SU-DHL-6 (cell line): ENCODE results near the gene MCTP1.

ENCODE experiments used
- H2AFZ ChIP-seq: fragments of 200-600 bp; sonication (generic); 2 replicates; pipeline ENCODE4 v1.6.1; 2014; ENCODE audit warnings: low read depth, mild to moderate bottlenecking, moderate library complexity, mixed read lengths, antibody characterized with exemption, low read length; ENCODE audit not compliant: severe bottlenecking
- H3F3A ChIP-seq: fragments of 200-600 bp; shearing (Covaris generic); 2 replicates; pipeline ENCODE4 v1.6.0; 2016; ENCODE audit warnings: antibody characterized with exemption, mild to moderate bottlenecking; ENCODE audit not compliant: insufficient read depth
- H3K27ac ChIP-seq: fragments of 200-600 bp; sonication (generic); 2 replicates; pipeline ENCODE4 v1.5.1; 2016; ENCODE audit warnings: low read depth, mild to moderate bottlenecking, low read length, moderate library complexity, mixed read lengths
- H3K27me3 ChIP-seq: fragments of 200-600 bp; sonication (generic), shearing (Covaris generic); 2 replicates; pipeline ENCODE4 v1.6.0; 2014; ENCODE audit warnings: mild to moderate bottlenecking, low read length
- H3K36me3 ChIP-seq: fragments of 200-600 bp; sonication (generic); 2 replicates; pipeline ENCODE4 v1.6.1; 2014; ENCODE audit warnings: mild to moderate bottlenecking, low read length, mixed read lengths
- H3K4me2 ChIP-seq: fragments of 300-600, 200-600 bp; shearing (Covaris generic), sonication (generic); 2 replicates; pipeline ENCODE4 v1.6.0; 2014; ENCODE audit warnings: low read length, low read depth, mild to moderate bottlenecking; ENCODE audit not compliant: poor library complexity, severe bottlenecking
- H3K4me3 ChIP-seq: fragments of 200-600 bp; sonication (generic); 2 replicates; pipeline ENCODE4 v1.5.1; 2014; ENCODE audit warnings: antibody characterized with exemption, low read length, mild to moderate bottlenecking, mixed read lengths; ENCODE audit not compliant: insufficient read depth, poor library complexity, severe bottlenecking
- H3K79me2 ChIP-seq: fragments of 200-600 bp; sonication (generic); 2 replicates; pipeline ENCODE4 v1.6.1; 2014; ENCODE audit warnings: mild to moderate bottlenecking, low read length, moderate library complexity; ENCODE audit not compliant: insufficient read depth
- H3K9ac ChIP-seq: fragments of 200-600 bp; sonication (generic); 2 replicates; pipeline ENCODE4 v1.7.0; 2014; ENCODE audit warnings: mild to moderate bottlenecking, low read length
- H3K9me2 ChIP-seq: fragments of 200-600 bp; sonication (generic); replicated peaks from 2 replicates; pipeline ENCODE4 v1.6.1; 2014; ENCODE audit warnings: low read length; ENCODE audit not compliant: insufficient read depth
- H3K9me3 ChIP-seq: fragments of 200-600 bp; sonication (generic); 2 replicates; pipeline ENCODE4 v1.6.1; 2014; ENCODE audit warnings: low read length, mixed read lengths; ENCODE audit not compliant: insufficient read depth
- H4K20me1 ChIP-seq: fragments of 200-600 bp; sonication (generic); 2 replicates; pipeline ENCODE4 v1.6.1; 2014; ENCODE audit warnings: low read depth, mild to moderate bottlenecking, antibody characterized with exemption, low read length, moderate library complexity, mixed read lengths
- EZH2phosphoT487 ChIP-seq: fragments of 200-600 bp; sonication (generic), shearing (Covaris generic); conservative IDR thresholded peaks from 2 replicates; pipeline ENCODE4 v1.6.1; 2018; ENCODE audit warnings: mild to moderate bottlenecking, antibody characterized with exemption, low read length, moderate library complexity, mixed read lengths
- TF ChIP-seq, protein P1 (sequence below): fragments of 200-600 bp; sonication (generic); IDR thresholded peaks from one replicate; pipeline ENCODE4 v1.5.1; 2017; ENCODE audit warnings: antibody characterized with exemption, mild to moderate bottlenecking, low read length, moderate library complexity; ENCODE audit not compliant: insufficient read depth, poor library complexity, severe bottlenecking

The MCTP1 gene

DNA sequence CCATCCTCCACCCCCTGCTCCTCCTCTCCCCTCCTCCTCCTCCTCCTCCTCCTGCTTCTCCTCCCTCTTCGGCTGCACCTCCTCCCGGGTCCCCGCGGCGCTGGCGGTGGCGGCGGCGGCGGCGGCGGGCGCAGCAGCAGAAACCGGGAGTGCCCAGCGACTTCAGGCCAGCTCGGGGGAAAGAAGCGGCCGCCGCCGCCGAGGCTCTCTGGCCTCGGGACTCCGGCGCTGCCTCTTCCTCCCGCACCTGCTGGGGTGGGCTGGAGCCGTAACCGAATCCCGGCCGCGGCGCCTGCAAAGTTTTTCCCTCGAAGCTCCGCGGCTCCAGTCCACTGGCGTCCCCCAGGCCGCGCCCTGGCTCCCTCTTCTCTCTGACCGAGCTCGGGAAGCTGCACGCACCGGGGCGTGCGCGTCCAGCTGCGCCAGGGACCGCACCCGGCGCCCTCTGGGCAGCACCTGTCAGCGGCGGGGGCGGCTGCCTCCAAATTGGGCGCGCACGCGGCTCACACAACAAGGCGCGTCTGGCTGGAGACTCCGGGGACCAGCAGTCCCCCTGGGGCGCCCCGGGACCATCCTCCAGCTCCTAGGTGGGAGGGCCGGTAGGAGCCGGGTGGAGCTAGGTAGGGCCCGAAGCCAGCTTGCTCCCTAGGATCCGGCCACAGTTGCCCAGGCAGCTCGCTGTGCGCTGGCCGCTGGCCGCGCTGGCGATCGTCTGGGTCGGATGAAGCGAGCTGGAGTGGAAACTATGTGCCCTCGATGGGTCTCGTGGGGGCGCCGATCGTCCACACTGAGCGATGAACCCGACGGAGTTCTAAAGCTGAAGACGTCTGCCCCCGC is at the start of gene MCTP1:
Gene MCTP1 (minus strand): TSS at position 523 of the 837 bp plus-strand sequence.
- Histone ChIP-seq H3K79me2 (no peaks in the 10 kb centered on the region), H3K4me2 (peak within 1 kb of the TSS; percentile 20), H3F3A (no peaks in the 10 kb centered on the region), H3K4me3 (peak within 1 kb of the TSS; percentile 10), H3K9me3 (no peaks in the 10 kb centered on the region), H2AFZ (no peak within 1 kb of the TSS), H3K9me2 (no peaks in the 10 kb centered on the region), H3K27ac (no peak within 1 kb of the TSS), H4K20me1 (no peaks in the 10 kb centered on the region), H3K9ac (no peak within 1 kb of the TSS), H3K27me3 (no peaks in the 10 kb centered on the region), H3K36me3 (no peaks in the 10 kb centered on the region)
- TF ChIP-seq, protein P1, sequence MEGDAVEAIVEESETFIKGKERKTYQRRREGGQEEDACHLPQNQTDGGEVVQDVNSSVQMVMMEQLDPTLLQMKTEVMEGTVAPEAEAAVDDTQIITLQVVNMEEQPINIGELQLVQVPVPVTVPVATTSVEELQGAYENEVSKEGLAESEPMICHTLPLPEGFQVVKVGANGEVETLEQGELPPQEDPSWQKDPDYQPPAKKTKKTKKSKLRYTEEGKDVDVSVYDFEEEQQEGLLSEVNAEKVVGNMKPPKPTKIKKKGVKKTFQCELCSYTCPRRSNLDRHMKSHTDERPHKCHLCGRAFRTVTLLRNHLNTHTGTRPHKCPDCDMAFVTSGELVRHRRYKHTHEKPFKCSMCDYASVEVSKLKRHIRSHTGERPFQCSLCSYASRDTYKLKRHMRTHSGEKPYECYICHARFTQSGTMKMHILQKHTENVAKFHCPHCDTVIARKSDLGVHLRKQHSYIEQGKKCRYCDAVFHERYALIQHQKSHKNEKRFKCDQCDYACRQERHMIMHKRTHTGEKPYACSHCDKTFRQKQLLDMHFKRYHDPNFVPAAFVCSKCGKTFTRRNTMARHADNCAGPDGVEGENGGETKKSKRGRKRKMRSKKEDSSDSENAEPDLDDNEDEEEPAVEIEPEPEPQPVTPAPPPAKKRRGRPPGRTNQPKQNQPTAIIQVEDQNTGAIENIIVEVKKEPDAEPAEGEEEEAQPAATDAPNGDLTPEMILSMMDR = no peak
- no peak for TF ChIP-seq EZH2phosphoT487

DNA sequence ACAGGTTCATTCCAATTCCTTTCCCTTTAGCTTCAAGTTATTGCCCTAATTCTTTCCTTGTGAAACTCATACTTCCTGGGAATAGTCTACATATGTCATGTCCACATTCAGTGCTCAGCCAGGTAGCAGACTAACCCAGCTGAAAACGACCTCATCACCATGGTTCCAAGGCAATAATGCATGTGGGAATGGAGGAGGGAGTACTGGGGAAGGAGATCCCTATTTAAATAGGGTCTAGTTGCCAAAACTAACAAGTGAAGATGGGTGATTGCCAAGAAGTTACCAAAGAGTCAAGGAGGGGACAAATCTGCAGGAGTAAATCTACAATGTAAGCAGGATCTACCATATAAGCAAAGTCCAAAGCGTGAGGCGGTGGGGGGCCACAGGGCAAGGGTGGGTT is 47.3 kb upstream of the MCTP1 start:
- Histone ChIP-seq H3K4me3 (no peak overlapping the region), H3K36me3 (no peaks in the 10 kb centered on the region), H3K79me2 (no peaks in the 10 kb centered on the region), H3K27me3 (no peaks in the 10 kb centered on the region), H3K9me3 (no peaks in the 10 kb centered on the region), H3K4me2 (no peak overlapping the region), H3F3A (no peaks in the 10 kb centered on the region), H3K9me2 (no peaks in the 10 kb centered on the region), H2AFZ (no peak overlapping the region), H3K27ac (no peak overlapping the region), H4K20me1 (no peaks in the 10 kb centered on the region), H3K9ac (no peak overlapping the region)
- no peak for TF ChIP-seq EZH2phosphoT487
- TF ChIP-seq, protein P1 = no peak

DNA sequence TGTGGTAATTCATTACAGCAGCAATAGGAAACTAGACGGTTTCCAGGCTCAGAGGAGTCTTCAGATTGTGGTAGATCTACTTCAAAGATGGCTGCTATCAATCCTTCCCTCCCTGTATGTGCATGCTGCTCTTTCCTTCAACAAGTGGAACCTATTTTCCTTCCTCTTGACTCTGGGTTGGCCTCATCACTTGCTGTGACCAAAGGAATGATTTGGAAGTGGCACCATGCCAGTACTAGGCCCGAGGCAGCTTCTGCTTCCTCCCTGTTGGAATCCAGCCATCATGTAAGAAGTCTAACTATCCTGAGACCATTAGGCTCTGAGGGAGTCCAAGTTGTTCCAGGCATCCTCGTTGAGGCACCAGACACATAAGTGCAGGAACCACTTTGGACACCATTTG is 46.5 kb upstream of the MCTP1 start:
- Histone ChIP-seq H4K20me1 (no peaks in the 10 kb centered on the region), H3K9me2 (no peaks in the 10 kb centered on the region), H3K27ac (no peak overlapping the region), H2AFZ (no peak overlapping the region), H3K79me2 (no peaks in the 10 kb centered on the region), H3K4me2 (no peak overlapping the region), H3K9me3 (no peaks in the 10 kb centered on the region), H3F3A (no peaks in the 10 kb centered on the region), H3K27me3 (no peaks in the 10 kb centered on the region), H3K9ac (no peak overlapping the region), H3K36me3 (no peaks in the 10 kb centered on the region), H3K4me3 (no peak overlapping the region)
- TF ChIP-seq EZH2phosphoT487 = no peak
- TF ChIP-seq, protein P1 = no peak
